Measurements from ENCODE around the gene ITGA1.

- no peak for TF ChIP-seq CTCF (IDR thresholded peaks at IDR 0.05)
- no peak for TF ChIP-seq POLR2A (IDR thresholded peaks at IDR 0.05)
Measured at GRCh38 chr5:52997424-52997823, 209.7 kb downstream of the ITGA1 start.
